Measurements from ENCODE around the gene HOOK2. TPM values are rescaled to one million over a fixed set of nuclear protein-coding genes. Genes with fewer than 3 reads are reported as not detected.
"Not testable (repeated sequence)": the region's sequence is repeated elsewhere in the genome, so short reads cannot be mapped to it uniquely, and the experiment has no call there.

HOOK2 gene
- total RNA-seq = 58.5 TPM

- peak in 1 of 2 donors; percentile 78 for DNase-seq (ENCODE audit: low spot score in 2 of 2)
- Histone ChIP-seq H3K27ac (peak within 1 kb of the TSS; percentile 72 to 86), H3K4me1 (peaks cover 21 to 47% of the 10 kb centered on the region in 2 donors), H3K36me3 (no peaks in the 10 kb centered on the region), H3K9me3 (no peaks in the 10 kb centered on the region), H3K27me3 (no peaks in the 10 kb centered on the region), H3K4me3 (peak within 1 kb of the TSS; percentile 53 to 69)
- intact Hi-C loops (cut with DNase I) = loop anchor here (5.0 kb wide), 3 partner anchors 32 to 1592 kb away; partner anchors contain the start of genes IER2, RNASEH2A and STX10
- TF ChIP-seq CTCF (IDR thresholded peaks at IDR 0.05) = no peak
These were observed at the start of gene HOOK2 for GRCh38 chr19:12774588-12775555. Gene HOOK2 (minus strand): TSS chr19:12775552. CDS start chr19:12775449, 103 bp downstream.

- no peak for DNase-seq (ENCODE audit: low spot score in 2 of 2)
- no peak overlapping the region for H3K4me3 ChIP-seq
- intact Hi-C loops (cut with DNase I) = no loop called here
- H3K36me3 ChIP-seq = no peaks in the 10 kb centered on the region
- no peaks in the 10 kb centered on the region for H3K9me3 ChIP-seq
- H3K4me1 ChIP-seq = no peaks in the 10 kb centered on the region
- H3K27ac ChIP-seq = no peak overlapping the region
- no peak for TF ChIP-seq CTCF (IDR thresholded peaks at IDR 0.05)
- peaks cover 3% of the 10 kb centered on the region for H3K27me3 ChIP-seq
These were observed 46.4 kb upstream of the HOOK2 start for GRCh38 chr19:12821761-12822160.

GRCh38 chr19:12817810-12818209 is 42.5 kb upstream of the HOOK2 start:
- H3K4me3 ChIP-seq; H3K4me1 ChIP-seq; H3K9me3 ChIP-seq; H3K27ac ChIP-seq; intact Hi-C loops (cut with DNase I); DNase-seq (ENCODE audit: low spot score in 2 of 2); H3K36me3 ChIP-seq; H3K27me3 ChIP-seq: not testable (repeated sequence)

- DNase-seq (ENCODE audit: low spot score in 2 of 2); H3K36me3 ChIP-seq; intact Hi-C loops (cut with DNase I); H3K9me3 ChIP-seq; H3K4me3 ChIP-seq; H3K27me3 ChIP-seq; H3K4me1 ChIP-seq; H3K27ac ChIP-seq: not testable (repeated sequence)
These were observed 41.8 kb upstream of the HOOK2 start for GRCh38 chr19:12817188-12817587.

GRCh38 chr19:12815088-12815487 is 39.7 kb upstream of the HOOK2 start:
- Histone ChIP-seq H3K27me3 (no peaks in the 10 kb centered on the region), H3K27ac (no peak overlapping the region), H3K4me1 (no peaks in the 10 kb centered on the region), H3K36me3 (peaks cover 0 to 7% of the 10 kb centered on the region in 2 donors), H3K4me3 (no peak overlapping the region), H3K9me3 (no peaks in the 10 kb centered on the region)
- no peak for DNase-seq (ENCODE audit: low spot score in 2 of 2)
- intact Hi-C loops (cut with DNase I) = no loop called here
- no peak for TF ChIP-seq CTCF (IDR thresholded peaks at IDR 0.05)

- DNase-seq (ENCODE audit: low spot score in 2 of 2) = peak in 1 of 2 donors; percentile 94
- Histone ChIP-seq H3K4me1 (peaks cover 3 to 8% of the 10 kb centered on the region in 2 donors), H3K27me3 (no peaks in the 10 kb centered on the region), H3K4me3 (peak within 1 kb of the TSS; percentile 61 to 71), H3K36me3 (peaks cover 0 to 3% of the 10 kb centered on the region in 2 donors), H3K27ac (peak within 1 kb of the TSS; percentile 6 to 31), H3K9me3 (no peaks in the 10 kb centered on the region)
- TF ChIP-seq CTCF (IDR thresholded peaks at IDR 0.05) = peak in 1 of 3 experiments; percentile 6
- intact Hi-C loops (cut with DNase I) = loop anchor here (2.0 to 5.0 kb wide), 2 partner anchors 34 to 40 kb away; no protein-coding TSS in a partner anchor
These were observed 31.1 kb upstream of the HOOK2 start, which contains the start of gene RNASEH2A for GRCh38 chr19:12806242-12807081. Gene RNASEH2A (plus strand): TSS chr19:12806584. CDS start chr19:12806674, 90 bp downstream.

Data from ascending aorta (tissue), 2 donors.